DMS153 treated with DMSO at 0.1 percent for 48 hours (cell line): Measurements from ENCODE around the gene SLC50A1.
"Not testable (repeated sequence)": the region's sequence is repeated elsewhere in the genome, so short reads cannot be mapped to it uniquely, and the experiment has no call there.

Experiments
- DNase-seq: peaks from one replicate; lab custom pipeline; 2025; ENCODE audit not compliant: unreplicated experiment; lab: John Stamatoyannopoulos, UW

The SLC50A1 gene

GRCh38 chr1:155116113-155116764 is 19.4 kb upstream of the SLC50A1 start:
- no peak for DNase-seq

DNA sequence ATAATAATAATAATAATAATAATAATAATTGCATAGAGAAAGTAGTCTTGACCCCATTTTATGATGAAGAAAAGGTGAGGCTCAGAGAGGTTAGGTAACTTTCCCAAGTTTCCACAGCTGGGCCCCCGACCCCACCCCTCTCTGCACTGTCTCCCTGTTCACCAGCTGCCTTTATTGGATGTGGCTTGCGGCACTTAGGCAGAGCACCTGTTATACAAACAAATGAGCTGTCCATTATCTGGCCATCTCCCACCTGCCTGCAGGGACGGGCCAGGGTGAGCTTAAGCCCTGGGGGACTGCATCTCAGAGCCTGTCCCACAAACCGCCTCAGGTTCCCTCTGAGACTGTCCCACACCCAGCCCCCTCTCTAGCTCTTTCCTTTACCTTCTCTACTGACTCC is 18.0 kb upstream of the SLC50A1 start:
- DNase-seq, result no peak

DNA sequence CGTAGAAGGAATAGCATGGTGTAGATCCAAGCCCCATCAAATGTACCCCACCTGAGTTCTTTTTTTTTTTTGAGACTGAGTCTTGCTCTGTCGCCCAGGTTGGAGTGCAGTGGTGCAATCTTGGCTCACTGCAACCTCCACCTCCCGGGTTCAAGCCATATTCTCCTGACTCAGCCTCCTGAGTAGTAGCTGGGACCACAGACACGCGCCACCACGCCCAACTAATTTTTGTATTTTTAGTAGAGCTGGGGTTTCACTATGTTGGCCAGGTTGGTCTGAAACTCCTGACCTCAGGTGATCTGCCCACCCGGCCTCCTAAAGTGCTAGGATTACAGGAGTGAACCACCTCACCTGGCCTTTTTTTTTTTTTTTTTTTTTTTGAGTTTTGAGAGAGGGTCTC is 17.6 kb upstream of the SLC50A1 start:
- DNase-seq, result not testable (repeated sequence)

GRCh38 chr1:155120253-155120652 is 15.4 kb upstream of the SLC50A1 start:
- no peak for DNase-seq

- DNase-seq, result no peak
Measured at GRCh38 chr1:155121249-155121648, 14.4 kb upstream of the SLC50A1 start.

- DNase-seq, result no peak
Measured at GRCh38 chr1:155122308-155122707, 13.3 kb upstream of the SLC50A1 start.

DNA sequence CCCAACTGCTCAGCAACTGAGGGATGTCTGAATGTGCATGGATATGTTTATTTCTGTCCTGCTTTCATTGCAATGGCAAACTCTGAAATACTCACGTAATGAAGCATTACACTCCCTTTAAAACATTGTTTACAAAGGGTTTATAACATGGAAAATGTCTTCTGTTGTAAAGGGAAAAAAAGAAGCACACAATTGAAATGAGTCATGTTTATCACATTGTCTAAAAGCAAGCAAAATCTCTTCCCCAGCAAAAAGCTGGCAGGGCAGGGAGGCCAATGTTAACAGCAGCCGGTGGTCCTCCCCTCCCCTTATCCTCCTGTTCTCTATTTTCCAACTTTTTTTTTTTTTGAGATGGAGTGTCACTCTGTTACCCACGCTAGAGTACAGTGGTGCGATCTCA is 11.9 kb upstream of the SLC50A1 start:
- DNase-seq, result no peak

- no peak for DNase-seq
Measured at GRCh38 chr1:155124503-155125463, 10.9 kb upstream of the SLC50A1 start.

DNA sequence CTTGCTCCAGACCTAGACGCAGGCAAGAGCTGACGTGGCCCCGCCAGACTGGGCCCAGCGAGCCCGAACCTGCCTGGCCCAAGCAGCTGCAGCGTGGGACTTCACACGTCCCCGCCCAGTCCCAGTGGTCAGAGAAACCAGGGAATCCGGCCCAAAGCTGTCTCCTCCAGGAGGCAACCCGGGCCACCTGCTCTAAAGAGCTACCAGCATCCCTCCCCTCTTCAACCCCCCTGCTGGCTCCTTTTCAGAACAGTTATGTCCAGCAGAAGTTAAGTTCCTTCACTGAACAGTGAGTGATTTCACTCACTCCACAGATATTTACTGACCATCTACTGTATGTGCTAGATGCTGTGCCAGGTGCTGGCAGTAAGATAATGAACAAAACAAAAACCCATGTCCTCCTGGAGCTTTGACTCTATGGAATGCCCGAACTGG is 10.1 kb upstream of the SLC50A1 start:
- no peak for DNase-seq

- no peak for DNase-seq
Measured at GRCh38 chr1:155125946-155126555, 9.6 kb upstream of the SLC50A1 start.

GRCh38 chr1:155126556-155127104 is 9.0 kb upstream of the SLC50A1 start:
- no peak for DNase-seq

DNA sequence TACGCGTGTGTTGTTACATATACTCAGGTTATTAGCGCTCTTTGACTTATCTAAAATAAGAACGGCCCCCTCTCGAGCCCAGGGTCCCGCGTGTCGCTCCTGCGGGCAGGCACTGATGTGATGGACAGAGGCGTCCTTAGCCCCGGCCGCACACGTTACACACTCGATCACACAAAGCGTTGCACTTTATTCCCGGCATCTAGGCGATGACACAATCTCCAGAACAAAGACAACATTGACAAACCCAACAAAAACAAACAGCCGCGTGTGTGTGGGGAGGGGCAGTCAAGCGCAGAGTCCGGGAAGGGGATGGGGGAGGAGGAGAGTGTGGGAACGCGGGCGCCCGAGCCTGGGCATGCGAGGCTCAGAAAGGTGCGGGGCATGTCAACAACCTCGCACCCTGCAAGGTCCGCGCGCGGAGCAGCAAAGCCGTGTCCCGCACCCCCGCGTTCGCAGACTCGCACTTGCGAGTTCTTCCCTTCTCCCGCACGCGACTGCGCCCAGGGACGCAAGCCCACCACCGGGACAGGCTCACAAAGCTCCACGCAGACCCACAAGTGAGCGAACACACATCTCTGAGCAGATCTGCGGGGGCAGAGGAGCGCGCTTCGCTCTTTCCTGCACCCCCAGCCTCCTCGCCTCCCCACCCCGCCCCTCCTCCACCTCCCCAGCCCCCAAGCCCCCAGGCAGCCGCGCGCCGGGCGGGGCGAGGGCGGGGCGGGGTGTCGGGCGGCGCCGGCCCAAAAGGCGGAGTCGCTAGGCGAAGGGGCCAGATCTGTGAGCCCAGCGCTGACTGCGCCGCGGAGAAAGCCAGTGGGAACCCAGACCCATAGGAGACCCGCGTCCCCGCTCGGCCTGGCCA is 8.3 kb upstream of the SLC50A1 start, which contains the start of gene EFNA1:
EFNA1 (plus strand) TSS at position 772 of the 862 bp plus-strand sequence. CDS start 102 bp downstream, outside the sequence.
- DNase-seq, result peak; percentile 60

- DNase-seq, result no peak
Measured at GRCh38 chr1:155127967-155128754, 7.5 kb upstream of the SLC50A1 start.

- DNase-seq, result peak; percentile 73
Measured at GRCh38 chr1:155128755-155129473, 6.7 kb upstream of the SLC50A1 start.

GRCh38 chr1:155130272-155131006 is 5.2 kb upstream of the SLC50A1 start:
- no peak for DNase-seq

DNA sequence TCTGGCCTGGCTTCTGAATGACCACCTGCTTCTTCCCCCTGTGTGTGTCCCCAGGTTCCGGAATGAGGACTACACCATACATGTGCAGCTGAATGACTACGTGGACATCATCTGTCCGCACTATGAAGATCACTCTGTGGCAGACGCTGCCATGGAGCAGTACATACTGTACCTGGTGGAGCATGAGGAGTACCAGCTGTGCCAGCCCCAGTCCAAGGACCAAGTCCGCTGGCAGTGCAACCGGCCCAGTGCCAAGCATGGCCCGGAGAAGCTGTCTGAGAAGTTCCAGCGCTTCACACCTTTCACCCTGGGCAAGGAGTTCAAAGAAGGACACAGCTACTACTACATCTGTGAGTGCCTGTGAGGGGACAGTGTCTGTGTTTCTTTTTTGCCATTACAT is 4.4 kb upstream of the SLC50A1 start:
- no peak for DNase-seq

- no peak for DNase-seq
Measured at GRCh38 chr1:155131856-155132255, 3.8 kb upstream of the SLC50A1 start.

DNA sequence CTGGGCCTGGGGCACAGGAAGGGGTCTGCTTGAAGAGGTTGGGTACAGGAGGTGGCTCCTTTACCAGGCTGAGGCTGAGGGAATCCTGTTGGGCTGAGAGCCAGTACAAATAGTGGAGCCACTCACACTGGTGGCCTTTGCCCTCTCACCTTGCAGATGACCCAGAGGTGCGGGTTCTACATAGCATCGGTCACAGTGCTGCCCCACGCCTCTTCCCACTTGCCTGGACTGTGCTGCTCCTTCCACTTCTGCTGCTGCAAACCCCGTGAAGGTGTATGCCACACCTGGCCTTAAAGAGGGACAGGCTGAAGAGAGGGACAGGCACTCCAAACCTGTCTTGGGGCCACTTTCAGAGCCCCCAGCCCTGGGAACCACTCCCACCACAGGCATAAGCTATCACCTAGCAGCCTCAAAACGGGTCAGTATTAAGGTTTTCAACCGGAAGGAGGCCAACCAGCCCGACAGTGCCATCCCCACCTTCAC is 1.8 kb upstream of the SLC50A1 start:
- no peak for DNase-seq
